Ureter (tissue), 1 donor: Measurements from ENCODE around the gene RAB4A. TPM values are rescaled to one million over a fixed set of nuclear protein-coding genes. Genes with fewer than 3 reads are reported as not detected.

ENCODE experiments used
- DNase-seq: peaks from one replicate; pipeline ENCODE4 v3.0.0-alpha.2; 2020; ENCODE audit warnings: low spot score
- total RNA-seq: library from RNA; stranded (reverse); gene quantifications from one replicate; pipeline ENCODE4 v1.2.4, GENCODE V29; 2023
- donor health status: DM: yes; HTN: yes; CAD: no.

RAB4A gene
- total RNA-seq, 1 donor from 2014 or later, result 68.7 TPM

DNA sequence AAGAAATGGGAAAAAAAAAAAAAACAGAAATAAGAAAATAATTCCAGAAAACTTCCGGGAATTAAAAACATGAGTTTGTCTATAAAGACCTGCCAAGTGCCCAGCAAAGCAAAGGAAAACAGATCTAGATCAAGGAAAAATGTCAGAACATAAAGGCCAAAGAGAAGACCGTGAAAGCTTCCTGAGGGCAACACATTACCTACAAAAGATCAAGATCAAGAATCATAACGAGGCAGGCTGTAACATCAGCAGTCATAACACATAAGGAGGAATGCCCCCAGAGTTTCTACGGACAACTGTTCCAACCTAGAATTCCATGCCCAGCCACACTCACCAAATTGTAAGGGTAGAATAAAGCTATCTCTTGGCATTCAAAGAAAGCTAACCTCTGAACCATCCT lies 68.2 kb downstream of the RAB4A start:
- DNase-seq, result no peak

DNA sequence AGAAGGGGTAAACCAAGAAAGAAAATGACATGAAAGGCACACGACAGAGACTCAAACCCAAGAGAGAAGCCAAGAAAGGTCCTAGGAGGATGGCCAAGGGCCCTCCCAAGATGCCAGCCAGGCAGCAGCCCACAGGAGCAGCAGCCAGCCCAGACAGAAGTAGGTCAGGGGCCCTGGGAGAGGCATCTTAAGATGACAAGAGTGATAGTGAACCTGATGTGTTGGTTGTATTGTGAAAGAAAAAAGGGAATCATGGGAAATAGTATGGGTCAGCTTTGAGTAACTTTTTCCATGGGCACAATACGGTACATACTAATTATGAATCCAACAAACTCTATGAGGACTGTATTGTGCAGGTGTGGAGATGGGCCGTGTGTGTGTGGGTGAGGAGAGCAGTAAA lies 68.6 kb downstream of the RAB4A start:
- no peak for DNase-seq

DNA sequence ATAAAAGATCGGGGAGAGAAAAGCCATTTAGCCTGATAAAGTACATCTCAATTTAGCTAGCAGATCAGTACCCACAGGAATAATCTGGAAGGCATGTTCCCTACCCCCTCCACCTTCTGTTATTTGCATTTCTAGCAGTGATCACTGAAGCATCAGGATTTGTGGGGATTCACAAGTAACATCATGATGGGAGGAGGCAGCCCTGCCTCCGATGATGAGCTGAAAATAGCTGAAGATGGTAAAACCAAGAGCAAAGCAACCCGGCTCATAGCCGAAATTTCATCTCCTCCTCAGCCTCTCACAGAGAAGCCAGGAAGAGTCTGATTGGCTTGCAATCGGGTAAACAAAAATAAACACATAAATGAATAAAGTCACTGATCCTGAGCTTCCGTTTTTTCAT lies 69.6 kb downstream of the RAB4A start:
- no peak for DNase-seq

DNA sequence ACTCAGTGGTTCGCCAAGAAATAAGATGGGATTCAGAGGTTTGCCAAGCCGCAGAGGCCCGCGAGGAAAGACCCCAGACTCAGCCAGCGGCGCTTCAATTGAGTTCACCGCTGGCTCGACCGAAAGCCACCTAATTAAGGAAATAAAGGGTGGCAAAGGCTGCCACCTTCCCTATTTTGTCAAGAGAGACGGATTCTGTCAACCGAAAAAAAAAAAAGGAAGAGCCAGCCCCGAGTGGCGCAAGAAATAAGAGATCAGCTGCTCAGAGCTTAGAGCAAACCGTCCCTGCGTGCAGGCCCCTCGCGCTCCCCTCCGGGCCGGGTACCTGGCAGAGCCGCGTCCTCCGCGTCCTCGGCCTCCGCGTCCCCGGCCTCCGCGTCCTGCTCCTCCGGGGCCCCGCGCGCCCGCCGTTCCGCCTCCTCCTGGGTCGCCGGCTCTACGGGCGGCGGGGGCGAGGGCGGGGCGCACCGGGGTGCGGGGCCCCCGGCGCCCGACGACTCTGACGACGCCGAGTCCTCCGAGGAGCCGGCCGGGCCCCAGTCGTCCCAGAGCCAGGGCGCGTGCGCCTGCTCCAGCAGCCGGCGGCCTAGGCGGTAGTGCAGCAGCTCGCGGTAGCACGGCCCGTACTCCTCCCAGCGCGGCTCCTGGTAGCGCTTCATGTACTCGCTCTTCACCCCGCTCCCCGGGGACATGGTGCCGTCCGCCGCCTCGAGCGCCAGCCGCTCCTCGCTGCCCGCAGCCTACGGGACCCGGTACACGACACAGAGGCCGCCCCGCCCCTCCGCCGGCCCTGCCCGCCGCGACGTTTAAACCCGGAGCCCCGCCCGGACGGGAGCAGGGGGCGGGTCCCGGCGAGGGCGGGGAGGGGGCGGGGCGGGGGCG lies 71.1 kb downstream of the RAB4A start:
- DNase-seq, result peak; percentile 84

DNA sequence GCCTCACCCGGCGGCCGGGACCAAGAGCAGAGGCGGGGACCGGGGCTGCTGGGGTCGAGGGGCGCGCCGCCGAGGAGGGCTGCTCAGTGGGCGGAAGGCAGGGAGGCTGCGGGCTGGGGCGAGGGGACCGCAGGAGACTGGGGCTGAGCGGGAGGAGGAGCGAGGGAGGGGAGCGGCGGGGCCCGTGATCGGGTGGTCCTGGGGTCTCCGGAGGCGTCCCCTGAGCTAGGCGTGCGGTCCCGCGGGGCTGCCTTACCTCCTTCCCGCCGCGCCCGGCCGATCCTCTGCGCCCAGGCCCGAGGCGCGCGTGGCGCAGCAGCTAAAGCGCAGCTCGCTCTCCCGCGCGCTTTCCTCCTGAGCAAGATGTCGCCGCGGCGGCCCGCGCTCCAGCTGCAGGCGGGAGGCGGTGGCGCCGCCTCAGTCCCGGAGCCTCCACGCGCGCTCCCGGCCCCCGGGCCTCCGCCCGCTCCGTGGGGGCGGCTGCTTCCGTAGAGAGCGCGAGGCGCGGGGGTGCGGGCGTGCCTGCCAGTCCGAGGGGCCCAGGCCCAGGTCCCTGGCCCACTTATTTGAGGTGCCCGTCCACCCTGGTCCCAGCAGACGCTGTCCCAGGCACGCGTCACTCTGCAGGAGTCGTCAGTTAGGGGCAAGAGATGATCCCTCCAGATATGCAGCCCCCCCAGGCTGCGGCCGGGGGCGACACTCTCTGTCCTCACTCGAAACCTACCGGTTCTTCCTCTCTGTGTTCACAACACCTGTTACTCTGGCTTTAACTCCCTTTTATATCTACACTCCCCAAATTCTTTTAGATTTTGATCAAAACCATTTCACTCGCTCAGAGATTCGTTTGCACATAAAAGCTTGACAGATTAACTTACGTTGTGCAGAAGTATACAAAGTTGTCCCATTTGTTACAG lies 72.0 kb downstream of the RAB4A start, which contains the start of gene CCSAP:
Gene CCSAP (minus strand): TSS at position 392 of the 914 bp plus-strand sequence. CDS start 582 bp downstream, outside the sequence.
- no peak for DNase-seq

DNA sequence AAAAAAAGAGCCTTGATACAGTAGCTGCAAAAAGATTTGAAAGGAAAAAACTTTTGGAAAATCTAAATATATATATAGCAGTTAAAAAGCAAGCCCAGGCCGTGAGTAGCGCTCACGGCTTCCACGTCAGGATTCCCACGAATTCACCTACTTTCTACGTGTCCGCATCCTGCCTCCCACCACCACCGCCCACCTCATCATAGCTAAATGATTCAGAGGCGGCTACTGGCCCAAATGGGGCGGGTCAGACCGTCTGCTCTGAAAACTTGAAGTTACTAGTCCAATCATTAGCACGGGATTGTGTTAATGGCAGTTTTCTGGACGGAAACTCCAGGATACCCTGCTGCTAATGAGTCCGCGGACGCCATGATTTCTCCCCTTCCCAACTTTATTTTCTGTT lies 73.2 kb downstream of the RAB4A start:
- no peak for DNase-seq

DNA sequence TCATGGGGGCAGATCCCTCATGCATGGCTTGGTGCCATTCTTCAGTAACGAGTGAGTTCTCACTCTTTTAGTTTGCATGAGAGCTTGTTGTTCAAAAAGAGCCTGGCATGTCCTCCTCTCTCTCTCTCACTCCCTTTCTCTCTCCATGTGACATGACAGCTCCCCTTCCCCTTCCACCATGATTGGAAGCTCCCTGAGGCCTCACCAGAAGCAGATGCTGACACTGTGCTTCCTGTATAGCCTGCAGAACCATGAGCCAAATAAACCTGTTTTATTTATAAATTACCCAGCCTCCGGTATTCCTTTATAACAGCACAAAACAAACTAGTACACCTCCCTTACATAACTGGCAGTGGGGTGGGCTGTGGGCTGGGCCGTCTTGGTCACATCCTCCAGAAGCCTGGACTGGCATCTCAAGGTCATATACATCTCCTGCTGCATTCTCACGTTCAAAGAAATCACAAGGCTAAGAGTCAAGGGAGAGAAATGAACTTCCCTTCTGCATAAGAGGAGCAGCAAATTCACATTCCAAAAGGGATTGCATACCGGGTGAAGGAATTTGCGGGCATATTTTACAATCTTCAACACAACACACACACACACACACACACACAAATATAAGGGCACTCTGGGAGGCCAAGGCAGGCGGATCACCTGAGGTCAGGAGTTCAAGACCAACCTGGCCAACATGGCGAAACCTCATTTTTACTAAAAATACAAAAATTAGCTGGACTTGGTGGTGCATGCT lies 74.2 kb downstream of the RAB4A start:
- no peak for DNase-seq

DNA sequence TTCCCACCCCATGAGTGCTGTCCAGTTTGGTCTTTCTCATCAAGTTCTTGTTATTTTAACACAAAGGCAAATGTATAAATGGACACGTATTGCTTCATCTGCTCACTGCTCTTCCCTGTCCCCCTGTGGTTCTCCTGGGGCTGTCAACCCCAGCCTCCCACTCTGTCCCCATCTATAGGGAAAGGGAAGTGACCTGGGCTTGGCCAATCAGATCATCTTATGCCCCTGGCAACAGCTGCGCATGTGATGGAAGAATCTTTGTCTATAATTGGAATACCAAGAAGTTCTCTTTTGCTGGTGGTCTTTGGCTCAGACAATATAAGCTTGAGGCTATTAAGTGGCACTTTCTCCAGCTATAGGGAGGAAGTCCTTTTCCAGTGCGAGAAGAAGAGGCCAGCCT lies 76.6 kb downstream of the RAB4A start:
- no peak for DNase-seq

DNA sequence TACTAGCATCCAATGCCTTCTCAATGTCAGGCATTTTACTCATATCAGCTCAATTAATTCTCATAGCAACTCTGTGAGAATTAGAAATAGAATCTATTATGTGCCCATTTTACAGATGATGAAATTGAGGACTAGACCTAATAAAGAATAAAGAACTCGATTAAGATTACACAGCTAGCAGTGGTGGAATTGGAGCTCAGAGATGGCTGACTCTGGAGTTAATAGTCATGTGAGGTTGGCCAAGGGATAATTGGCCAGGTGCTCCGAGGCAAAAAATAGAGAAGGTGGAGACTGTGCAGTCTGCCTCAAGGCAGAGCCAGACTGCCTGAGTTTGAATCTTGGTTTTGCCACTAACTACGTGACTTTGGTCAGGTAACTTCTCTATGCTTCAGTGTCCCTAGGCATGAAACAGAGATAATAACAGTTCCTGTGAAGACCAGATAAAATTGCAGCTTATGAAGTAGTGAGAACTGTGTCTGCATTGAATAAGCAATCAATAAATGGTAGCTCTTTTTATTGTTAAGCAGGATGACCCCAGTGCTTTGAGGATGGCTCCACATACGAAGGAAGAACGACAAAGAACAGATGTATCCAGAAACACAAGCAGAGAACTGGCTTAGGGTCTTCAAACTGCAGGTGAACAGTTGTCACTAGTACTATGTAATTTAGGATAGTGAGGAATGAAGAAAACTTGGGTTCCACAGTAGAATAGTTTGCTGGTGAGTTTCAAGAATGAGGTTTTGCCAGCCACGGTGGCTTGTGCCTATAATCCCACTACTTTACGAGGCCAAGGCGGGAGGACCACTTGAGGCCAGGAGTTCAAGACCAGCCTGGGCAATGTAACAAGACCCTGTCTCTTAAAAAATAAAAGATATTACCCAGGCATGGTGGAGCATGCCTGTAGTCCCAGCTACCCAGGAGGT lies 78.8 kb downstream of the RAB4A start:
- DNase-seq, result no peak

DNA sequence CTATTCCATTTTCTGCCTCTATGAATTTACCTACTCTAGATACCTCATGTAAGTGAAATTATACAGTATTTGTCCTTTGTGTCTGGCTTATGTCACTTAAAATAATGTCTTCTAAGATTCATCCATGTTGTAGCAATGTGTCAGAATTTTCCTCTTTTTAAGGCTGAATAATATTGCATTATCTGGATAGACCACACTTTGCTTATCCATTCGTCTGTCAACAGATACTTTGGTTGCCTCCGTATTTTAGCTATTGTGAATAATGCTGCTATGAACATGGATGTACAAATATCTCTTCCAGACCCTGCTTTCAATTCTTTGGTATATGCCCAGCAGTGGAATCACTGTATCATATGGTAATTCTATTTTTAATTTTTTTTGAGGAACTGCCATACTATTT lies 82.1 kb downstream of the RAB4A start:
- no peak for DNase-seq

DNA sequence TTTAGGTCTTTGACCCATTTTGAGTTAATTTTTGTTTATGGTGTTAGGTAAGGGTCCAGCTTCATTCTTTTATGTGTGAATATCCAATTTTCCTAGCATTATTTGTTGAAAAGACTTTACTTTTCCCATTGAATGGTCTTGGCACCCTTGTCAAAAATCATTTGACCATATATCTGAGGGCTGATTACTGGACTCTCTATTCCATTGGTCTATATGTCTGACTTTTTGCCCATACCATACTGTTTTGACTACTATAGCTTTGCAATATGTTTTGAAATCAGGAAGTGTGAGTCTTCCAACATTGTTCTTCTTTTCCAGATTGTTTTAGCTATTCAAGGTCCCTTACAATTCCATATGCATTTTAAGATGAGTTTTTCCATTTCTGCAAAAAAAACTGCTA lies 83.3 kb downstream of the RAB4A start:
- DNase-seq, result no peak

Other genes with a start within 250 kb of the RAB4A start
- 3.6 TPM for gene CCSAP, start 71.9 kb downstream of the RAB4A start, total RNA-seq
- gene ACTA1, start 163.0 kb downstream of the RAB4A start, total RNA-seq, result 9.5 TPM
- 39.7 TPM for gene NUP133, start 237.2 kb downstream of the RAB4A start, total RNA-seq